Neural cell (in vitro differentiated cells): ENCODE data around the gene RBM10. TPM values are rescaled to one million over a fixed set of nuclear protein-coding genes. Genes with fewer than 3 reads are reported as not detected.

ENCODE experiments used
- H2AFZ ChIP-seq: fragments of 200-600, 300-800 bp; sonication (generic), shearing (Covaris generic); 2 replicates; pipeline ENCODE4 v1.6.0; 2014; ENCODE audit warnings: low read depth, mild to moderate bottlenecking, antibody characterized with exemption, low read length, moderate library complexity
- H3F3A ChIP-seq: fragments of 200-600 bp; shearing (Covaris generic); 2 replicates; pipeline ENCODE4 v1.6.1; 2016; ENCODE audit warnings: mild to moderate bottlenecking, moderate library complexity, mixed read lengths, antibody characterized with exemption, low read length; ENCODE audit not compliant: insufficient read depth, poor library complexity, severe bottlenecking
- H3K27ac ChIP-seq: fragments of 200-600, 300-800 bp; sonication (generic), shearing (Covaris generic); 2 replicates; pipeline ENCODE4 v1.5.1; 2014; ENCODE audit warnings: mild to moderate bottlenecking, low read length, moderate library complexity
- H3K27me3 ChIP-seq: fragments of 300-800, 200-600 bp; sonication (generic), shearing (Covaris generic); 2 replicates; pipeline ENCODE4 v1.6.0; 2014; ENCODE audit warnings: mild to moderate bottlenecking, low read depth, low read length, moderate library complexity; ENCODE audit not compliant: insufficient read depth
- H3K36me3 ChIP-seq: fragments of 300-800, 200-600 bp; sonication (generic), shearing (Covaris generic); 2 replicates; pipeline ENCODE4 v1.5.1; 2014; ENCODE audit warnings: mild to moderate bottlenecking, antibody characterized with exemption, low read length, moderate library complexity; ENCODE audit not compliant: insufficient read depth
- H3K4me2 ChIP-seq: fragments of 300-800, 200-600 bp; sonication (generic), shearing (Covaris generic); 2 replicates; pipeline ENCODE4 v1.6.0; 2014; ENCODE audit warnings: mild to moderate bottlenecking, low read length
- H3K4me3 ChIP-seq: fragments of 300-800, 200-600 bp; sonication (generic), shearing (Covaris generic); 2 replicates; pipeline ENCODE4 v1.5.1; 2014; ENCODE audit warnings: mild to moderate bottlenecking, low read length, moderate library complexity
- H3K79me2 ChIP-seq: fragments of 200-600 bp; shearing (Covaris generic); replicated peaks from 2 replicates; pipeline ENCODE4 v1.6.0; 2014; ENCODE audit warnings: mild to moderate bottlenecking, low read length, moderate library complexity; ENCODE audit not compliant: insufficient read depth
- H3K9ac ChIP-seq: fragments of 300-800, 200-600 bp; sonication (generic), shearing (Covaris generic); 2 replicates; pipeline ENCODE4 v1.6.1; 2016; ENCODE audit warnings: mild to moderate bottlenecking, low read length, mixed read lengths
- H3K9me2 ChIP-seq: fragments of 200-600 bp; shearing (Covaris generic); 2 replicates; pipeline ENCODE4 v1.6.1; 2016; ENCODE audit warnings: mild to moderate bottlenecking, low read length, mixed read lengths; ENCODE audit not compliant: insufficient read depth
- H3K9me3 ChIP-seq: fragments of 200-600, 300-800 bp; sonication (generic), shearing (Covaris generic); 2 replicates; pipeline ENCODE4 v1.6.1; 2016; ENCODE audit warnings: mild to moderate bottlenecking, mixed run types, low read length, moderate library complexity, mixed read lengths
- H4K20me1 ChIP-seq: fragments of 200-600 bp; shearing (Covaris generic); 2 replicates; pipeline ENCODE4 v1.6.1; 2016; ENCODE audit warnings: mild to moderate bottlenecking, mixed run types; ENCODE audit not compliant: insufficient read depth
- EP300 ChIP-seq: fragments of 450-650 bp; conservative IDR thresholded peaks from 2 replicates; pipeline ENCODE4 v1.6.1; 2014; ENCODE audit warnings: antibody characterized with exemption, mild to moderate bottlenecking, moderate library complexity; ENCODE audit not compliant: poor library complexity, severe bottlenecking
- EZH2 ChIP-seq: fragments of 200-600, 300-800 bp; shearing (Covaris generic), sonication (generic); IDR thresholded peaks from 2 replicates; pipeline ENCODE4 v1.6.1; 2014; ENCODE audit warnings: antibody characterized with exemption, low read length, borderline replicate concordance, mild to moderate bottlenecking; ENCODE audit not compliant: insufficient read depth, poor library complexity, severe bottlenecking
- MXI1 ChIP-seq: fragments of 450-650 bp; conservative IDR thresholded peaks from 2 replicates; pipeline ENCODE4 v1.6.1; 2014; ENCODE audit warnings: antibody characterized with exemption, mild to moderate bottlenecking; ENCODE audit not compliant: poor library complexity, severe bottlenecking
- POLR2AphosphoS5 ChIP-seq: IDR thresholded peaks from 2 replicates; pipeline ENCODE4 v1.6.1; 2012
- RAD21 ChIP-seq: fragments of 450-650 bp; conservative IDR thresholded peaks from 2 replicates; pipeline ENCODE4 v1.6.1; 2014; ENCODE audit warnings: antibody characterized with exemption, mild to moderate bottlenecking, moderate library complexity
- SMC3 ChIP-seq: fragments of 450-650 bp; conservative IDR thresholded peaks from 2 replicates; pipeline ENCODE4 v1.6.1; 2014; ENCODE audit warnings: antibody characterized with exemption, mild to moderate bottlenecking, moderate library complexity; ENCODE audit not compliant: poor library complexity
- TAF1 ChIP-seq: IDR thresholded peaks from 2 replicates; pipeline ENCODE4 v1.6.1; 2012; ENCODE audit warnings: low read depth
- polyA plus RNA-seq: library from polyadenylated mRNA; depleted of rRNA; stranded (reverse); fragments of >200 nt; gene quantifications from 2 replicates; pipeline ENCODE4 v1.2.3, GENCODE V29; 2014
- TF ChIP-seq, protein P1 (sequence below): fragments of 450-650 bp; IDR thresholded peaks from 2 replicates; pipeline ENCODE4 v1.5.1; 2014; ENCODE audit warnings: antibody characterized with exemption, mild to moderate bottlenecking, moderate library complexity; ENCODE audit not compliant: poor library complexity, severe bottlenecking
- TF ChIP-seq, protein P2 (sequence below): IDR thresholded peaks from 2 replicates; pipeline ENCODE4 v1.6.1; 2012; ENCODE audit warnings: borderline replicate concordance

The RBM10 gene
- polyA plus RNA-seq, 1 donor from 2014 or later = 53.1 TPM

DNA sequence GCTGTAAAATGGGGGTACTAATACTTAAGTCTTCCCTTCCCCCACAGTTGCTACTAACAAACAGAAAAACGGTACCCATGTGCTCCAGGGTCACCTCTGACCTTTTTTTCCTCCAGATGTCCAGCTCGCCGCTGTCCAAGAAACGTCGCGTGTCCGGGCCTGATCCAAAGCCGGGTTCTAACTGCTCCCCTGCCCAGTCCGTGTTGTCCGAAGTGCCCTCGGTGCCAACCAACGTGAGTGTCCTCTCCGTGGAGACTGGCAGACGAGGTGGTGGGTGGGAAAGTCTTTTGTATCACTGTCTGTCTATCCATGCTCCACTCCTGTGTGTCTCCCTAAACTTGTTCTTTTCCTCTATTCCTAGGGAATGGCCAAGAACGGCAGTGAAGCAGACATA, 53.7 kb downstream of the RBM10 start:
- no peaks in the 10 kb centered on the region for H3K27me3 ChIP-seq
- H3K27ac ChIP-seq = no peak overlapping the region
- H3F3A ChIP-seq = no peaks in the 10 kb centered on the region
- H3K9me2 ChIP-seq = no peaks in the 10 kb centered on the region
- peaks cover 15% of the 10 kb centered on the region for H4K20me1 ChIP-seq
- H3K9me3 ChIP-seq = no peaks in the 10 kb centered on the region
- H2AFZ ChIP-seq = no peak overlapping the region
- no peak overlapping the region for H3K4me3 ChIP-seq
- H3K9ac ChIP-seq = no peak overlapping the region
- H3K4me2 ChIP-seq = no peak overlapping the region
- H3K36me3 ChIP-seq = no peaks in the 10 kb centered on the region
- peaks cover 45% of the 10 kb centered on the region for H3K79me2 ChIP-seq
- TF ChIP-seq MXI1 (no peak), TAF1 (no peak), SMC3 (no peak), EP300 (no peak), EZH2 (no peak)

DNA sequence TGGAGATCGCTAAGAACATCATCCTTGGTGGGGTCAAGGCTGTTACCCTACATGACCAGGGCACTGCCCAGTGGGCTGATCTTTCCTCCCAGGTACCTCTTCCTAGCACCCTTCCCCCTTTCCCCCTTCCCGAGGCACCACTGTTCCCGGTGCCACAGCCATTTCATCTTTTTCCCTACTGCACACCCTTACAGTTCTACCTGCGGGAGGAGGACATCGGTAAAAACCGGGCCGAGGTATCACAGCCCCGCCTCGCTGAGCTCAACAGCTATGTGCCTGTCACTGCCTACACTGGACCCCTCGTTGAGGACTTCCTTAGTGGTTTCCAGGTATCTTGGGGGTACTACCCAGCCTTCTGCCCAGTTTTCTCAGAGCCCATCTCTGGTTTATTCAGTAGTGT, 54.3 kb downstream of the RBM10 start:
- TF ChIP-seq, protein P1, sequence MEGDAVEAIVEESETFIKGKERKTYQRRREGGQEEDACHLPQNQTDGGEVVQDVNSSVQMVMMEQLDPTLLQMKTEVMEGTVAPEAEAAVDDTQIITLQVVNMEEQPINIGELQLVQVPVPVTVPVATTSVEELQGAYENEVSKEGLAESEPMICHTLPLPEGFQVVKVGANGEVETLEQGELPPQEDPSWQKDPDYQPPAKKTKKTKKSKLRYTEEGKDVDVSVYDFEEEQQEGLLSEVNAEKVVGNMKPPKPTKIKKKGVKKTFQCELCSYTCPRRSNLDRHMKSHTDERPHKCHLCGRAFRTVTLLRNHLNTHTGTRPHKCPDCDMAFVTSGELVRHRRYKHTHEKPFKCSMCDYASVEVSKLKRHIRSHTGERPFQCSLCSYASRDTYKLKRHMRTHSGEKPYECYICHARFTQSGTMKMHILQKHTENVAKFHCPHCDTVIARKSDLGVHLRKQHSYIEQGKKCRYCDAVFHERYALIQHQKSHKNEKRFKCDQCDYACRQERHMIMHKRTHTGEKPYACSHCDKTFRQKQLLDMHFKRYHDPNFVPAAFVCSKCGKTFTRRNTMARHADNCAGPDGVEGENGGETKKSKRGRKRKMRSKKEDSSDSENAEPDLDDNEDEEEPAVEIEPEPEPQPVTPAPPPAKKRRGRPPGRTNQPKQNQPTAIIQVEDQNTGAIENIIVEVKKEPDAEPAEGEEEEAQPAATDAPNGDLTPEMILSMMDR = no peak
- TF ChIP-seq EP300 (no peak), POLR2AphosphoS5 (no peak), MXI1 (no peak), SMC3 (no peak), RAD21 (no peak), TAF1 (no peak)
- TF ChIP-seq, protein P2, sequence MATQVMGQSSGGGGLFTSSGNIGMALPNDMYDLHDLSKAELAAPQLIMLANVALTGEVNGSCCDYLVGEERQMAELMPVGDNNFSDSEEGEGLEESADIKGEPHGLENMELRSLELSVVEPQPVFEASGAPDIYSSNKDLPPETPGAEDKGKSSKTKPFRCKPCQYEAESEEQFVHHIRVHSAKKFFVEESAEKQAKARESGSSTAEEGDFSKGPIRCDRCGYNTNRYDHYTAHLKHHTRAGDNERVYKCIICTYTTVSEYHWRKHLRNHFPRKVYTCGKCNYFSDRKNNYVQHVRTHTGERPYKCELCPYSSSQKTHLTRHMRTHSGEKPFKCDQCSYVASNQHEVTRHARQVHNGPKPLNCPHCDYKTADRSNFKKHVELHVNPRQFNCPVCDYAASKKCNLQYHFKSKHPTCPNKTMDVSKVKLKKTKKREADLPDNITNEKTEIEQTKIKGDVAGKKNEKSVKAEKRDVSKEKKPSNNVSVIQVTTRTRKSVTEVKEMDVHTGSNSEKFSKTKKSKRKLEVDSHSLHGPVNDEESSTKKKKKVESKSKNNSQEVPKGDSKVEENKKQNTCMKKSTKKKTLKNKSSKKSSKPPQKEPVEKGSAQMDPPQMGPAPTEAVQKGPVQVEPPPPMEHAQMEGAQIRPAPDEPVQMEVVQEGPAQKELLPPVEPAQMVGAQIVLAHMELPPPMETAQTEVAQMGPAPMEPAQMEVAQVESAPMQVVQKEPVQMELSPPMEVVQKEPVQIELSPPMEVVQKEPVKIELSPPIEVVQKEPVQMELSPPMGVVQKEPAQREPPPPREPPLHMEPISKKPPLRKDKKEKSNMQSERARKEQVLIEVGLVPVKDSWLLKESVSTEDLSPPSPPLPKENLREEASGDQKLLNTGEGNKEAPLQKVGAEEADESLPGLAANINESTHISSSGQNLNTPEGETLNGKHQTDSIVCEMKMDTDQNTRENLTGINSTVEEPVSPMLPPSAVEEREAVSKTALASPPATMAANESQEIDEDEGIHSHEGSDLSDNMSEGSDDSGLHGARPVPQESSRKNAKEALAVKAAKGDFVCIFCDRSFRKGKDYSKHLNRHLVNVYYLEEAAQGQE = no peak
- H3K27ac ChIP-seq = no peak overlapping the region
- H3K4me2 ChIP-seq = no peak overlapping the region
- no peak overlapping the region for H3K4me3 ChIP-seq
- peaks cover 39% of the 10 kb centered on the region for H3K79me2 ChIP-seq
- H3K36me3 ChIP-seq = no peaks in the 10 kb centered on the region
- H2AFZ ChIP-seq = no peak overlapping the region
- no peaks in the 10 kb centered on the region for H3K9me2 ChIP-seq
- H4K20me1 ChIP-seq = peaks cover 15% of the 10 kb centered on the region
- no peaks in the 10 kb centered on the region for H3K9me3 ChIP-seq
- no peaks in the 10 kb centered on the region for H3K27me3 ChIP-seq
- H3F3A ChIP-seq = no peaks in the 10 kb centered on the region
- no peak overlapping the region for H3K9ac ChIP-seq
